Uterus (tissue), 2 donors: ENCODE results near the gene TRIP10.
"Not testable (repeated sequence)": the region's sequence is repeated elsewhere in the genome, so short reads cannot be mapped to it uniquely, and the experiment has no call there.

ENCODE experiments used
- POLR2A ChIP-seq, 2 donors: fragments of 450-650 bp; IDR thresholded peaks; one replicate each; pipeline ENCODE4 v1.6.1; 2016; ENCODE audit warnings: antibody characterized with exemption in 2 of 2, mild to moderate bottlenecking in 1 of 2, moderate library complexity in 1 of 2
- TF ChIP-seq, protein P1 (sequence below), 4 experiments: fragments of 200-600 bp in 2 of 4; fragments of 450-650 bp in 2 of 4; sonication (generic) in 2 of 4; IDR thresholded peaks; one replicate each; pipeline ENCODE4 v1.5.1; 2016 to 2019; ENCODE audit warnings: antibody characterized with exemption in 4 of 4, mild to moderate bottlenecking in 2 of 4, moderate library complexity in 1 of 4

DNA sequence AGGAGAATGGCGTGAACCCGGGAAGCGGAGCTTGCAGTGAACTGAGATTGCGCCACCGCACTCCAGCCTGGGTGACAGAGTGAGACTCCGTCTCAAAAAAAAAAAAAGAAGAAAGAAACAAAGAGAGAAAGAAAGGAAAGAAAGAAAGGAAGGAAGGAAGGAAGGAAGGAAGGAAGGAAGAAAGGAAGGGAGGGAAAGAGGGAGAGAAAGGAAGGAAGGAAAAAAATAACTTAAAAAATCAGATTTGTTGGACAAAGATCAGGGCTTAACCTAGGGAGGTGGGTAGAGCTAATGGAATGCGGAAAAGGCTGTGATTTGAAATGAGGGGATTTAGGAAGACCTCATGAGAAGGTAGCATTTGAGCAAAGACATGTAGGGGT is 32.2 kb downstream of the TRIP10 start:
- TF ChIP-seq, protein P1, sequence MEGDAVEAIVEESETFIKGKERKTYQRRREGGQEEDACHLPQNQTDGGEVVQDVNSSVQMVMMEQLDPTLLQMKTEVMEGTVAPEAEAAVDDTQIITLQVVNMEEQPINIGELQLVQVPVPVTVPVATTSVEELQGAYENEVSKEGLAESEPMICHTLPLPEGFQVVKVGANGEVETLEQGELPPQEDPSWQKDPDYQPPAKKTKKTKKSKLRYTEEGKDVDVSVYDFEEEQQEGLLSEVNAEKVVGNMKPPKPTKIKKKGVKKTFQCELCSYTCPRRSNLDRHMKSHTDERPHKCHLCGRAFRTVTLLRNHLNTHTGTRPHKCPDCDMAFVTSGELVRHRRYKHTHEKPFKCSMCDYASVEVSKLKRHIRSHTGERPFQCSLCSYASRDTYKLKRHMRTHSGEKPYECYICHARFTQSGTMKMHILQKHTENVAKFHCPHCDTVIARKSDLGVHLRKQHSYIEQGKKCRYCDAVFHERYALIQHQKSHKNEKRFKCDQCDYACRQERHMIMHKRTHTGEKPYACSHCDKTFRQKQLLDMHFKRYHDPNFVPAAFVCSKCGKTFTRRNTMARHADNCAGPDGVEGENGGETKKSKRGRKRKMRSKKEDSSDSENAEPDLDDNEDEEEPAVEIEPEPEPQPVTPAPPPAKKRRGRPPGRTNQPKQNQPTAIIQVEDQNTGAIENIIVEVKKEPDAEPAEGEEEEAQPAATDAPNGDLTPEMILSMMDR (IDR thresholded peaks at IDR 0.05) = not testable (repeated sequence)
- TF ChIP-seq POLR2A (IDR thresholded peaks at IDR 0.05) = not testable (repeated sequence)
